HL-60/S4 treated with retinoic acid at 250 ng/mL for 4 days and 3 days (cell line): Measurements from ENCODE around the gene EDEM3.
"Not testable (repeated sequence)": the region's sequence is repeated elsewhere in the genome, so short reads cannot be mapped to it uniquely, and the experiment has no call there.

ENCODE experiments used
- in situ Hi-C: fragments of 300-500 bp; cut with MboI; formaldehyde crosslinking; loops from 2 replicates; pipeline ENCODE4 v1.7.0; 2022; ENCODE audit warnings: low sequenced_read_pairs

EDEM3 gene

GRCh38 chr1:184773762-184774320 is 19.2 kb upstream of the EDEM3 start:
- in situ Hi-C loops, result no loop called here

- in situ Hi-C loops, result no loop called here
These were observed 16.6 kb upstream of the EDEM3 start for GRCh38 chr1:184771190-184771691.

- in situ Hi-C loops, result no loop called here
These were observed 15.7 kb upstream of the EDEM3 start for GRCh38 chr1:184770181-184770979.

GRCh38 chr1:184769241-184769640 is 14.6 kb upstream of the EDEM3 start:
- in situ Hi-C loops, result no loop called here

GRCh38 chr1:184768467-184768866 is 13.8 kb upstream of the EDEM3 start:
- in situ Hi-C loops, result no loop called here

- in situ Hi-C loops, result no loop called here
These were observed 12.9 kb upstream of the EDEM3 start for GRCh38 chr1:184767591-184767990.

GRCh38 chr1:184764483-184764882 is 9.8 kb upstream of the EDEM3 start:
- in situ Hi-C loops, result no loop called here

GRCh38 chr1:184763520-184763919 is 8.9 kb upstream of the EDEM3 start:
- in situ Hi-C loops, result not testable (repeated sequence)

- in situ Hi-C loops, result no loop called here
These were observed 7.4 kb upstream of the EDEM3 start for GRCh38 chr1:184761969-184762485.

GRCh38 chr1:184759651-184760050 is 5.0 kb upstream of the EDEM3 start:
- in situ Hi-C loops, result no loop called here

- in situ Hi-C loops, result no loop called here
These were observed 4.5 kb upstream of the EDEM3 start for GRCh38 chr1:184759112-184759511.

- in situ Hi-C loops, result no loop called here
These were observed 3.2 kb upstream of the EDEM3 start for GRCh38 chr1:184757891-184758290.

GRCh38 chr1:184757406-184757805 is 2.7 kb upstream of the EDEM3 start:
- in situ Hi-C loops, result no loop called here

- in situ Hi-C loops, result no loop called here
These were observed 788 bp upstream of the EDEM3 start for GRCh38 chr1:184755226-184756065.

GRCh38 chr1:184753608-184754475 is 816 bp downstream of the EDEM3 start:
- in situ Hi-C loops, result no loop called here

- in situ Hi-C loops, result no loop called here
These were observed 1.5 kb downstream of the EDEM3 start for GRCh38 chr1:184753117-184753516.

- in situ Hi-C loops, result no loop called here
These were observed 2.0 kb downstream of the EDEM3 start for GRCh38 chr1:184752656-184753055.

- in situ Hi-C loops, result no loop called here
These were observed 5.9 kb downstream of the EDEM3 start for GRCh38 chr1:184748740-184749139.

GRCh38 chr1:184747089-184747955 is 7.3 kb downstream of the EDEM3 start:
- in situ Hi-C loops, result no loop called here
